ENCODE measurements around the gene OR1G1.
"Not testable (repeated sequence)": the region's sequence is repeated elsewhere in the genome, so short reads cannot be mapped to it uniquely, and the experiment has no call there.

The OR1G1 gene

GRCh38 chr17:3127451-3127850 lies at the start of gene OR1G1:
Gene OR1G1 (minus strand): TSS chr17:3127551. CDS start chr17:3127551, 0 bp downstream.
- no peak for DNase-seq

GRCh38 chr17:3167574-3167973 lies 40.2 kb upstream of the OR1G1 start:
- no peak for DNase-seq

GRCh38 chr17:3157218-3157617 lies 29.9 kb upstream of the OR1G1 start:
- no peak for DNase-seq

GRCh38 chr17:3137494-3137893 lies 10.1 kb upstream of the OR1G1 start:
- not testable (repeated sequence) for DNase-seq

GRCh38 chr17:3104322-3104721 lies 23.0 kb downstream of the OR1G1 start, which contains the start of gene OR1D2:
Gene OR1D2 (minus strand): TSS chr17:3104422. CDS start chr17:3092996, 11,426 bp downstream.
- no peak for DNase-seq

Data from activated CD4-positive, alpha-beta T cell treated with anti-CD3 and anti-CD28 coated beads, Interleukin-2, Interleukin-6, amounts not matched to agents 100 ng/mL and 50 ng/mL, durations not matched to agents 16 hours and 8 hours (primary cell).